ENCODE results near the gene MRPL47.
"Not testable (repeated sequence)": the region's sequence is repeated elsewhere in the genome, so short reads cannot be mapped to it uniquely, and the experiment has no call there.

The MRPL47 gene

GRCh38 chr3:179604321-179605078 is at the start of gene MRPL47, which contains the start of gene NDUFB5:
TSS of gene MRPL47 (minus strand) at chr3:179604638. CDS start at chr3:179604624, 14 bp downstream.
TSS of gene NDUFB5 (plus strand) at chr3:179604794. CDS start at chr3:179604816, 22 bp downstream.
- TF ChIP-seq, protein P1, sequence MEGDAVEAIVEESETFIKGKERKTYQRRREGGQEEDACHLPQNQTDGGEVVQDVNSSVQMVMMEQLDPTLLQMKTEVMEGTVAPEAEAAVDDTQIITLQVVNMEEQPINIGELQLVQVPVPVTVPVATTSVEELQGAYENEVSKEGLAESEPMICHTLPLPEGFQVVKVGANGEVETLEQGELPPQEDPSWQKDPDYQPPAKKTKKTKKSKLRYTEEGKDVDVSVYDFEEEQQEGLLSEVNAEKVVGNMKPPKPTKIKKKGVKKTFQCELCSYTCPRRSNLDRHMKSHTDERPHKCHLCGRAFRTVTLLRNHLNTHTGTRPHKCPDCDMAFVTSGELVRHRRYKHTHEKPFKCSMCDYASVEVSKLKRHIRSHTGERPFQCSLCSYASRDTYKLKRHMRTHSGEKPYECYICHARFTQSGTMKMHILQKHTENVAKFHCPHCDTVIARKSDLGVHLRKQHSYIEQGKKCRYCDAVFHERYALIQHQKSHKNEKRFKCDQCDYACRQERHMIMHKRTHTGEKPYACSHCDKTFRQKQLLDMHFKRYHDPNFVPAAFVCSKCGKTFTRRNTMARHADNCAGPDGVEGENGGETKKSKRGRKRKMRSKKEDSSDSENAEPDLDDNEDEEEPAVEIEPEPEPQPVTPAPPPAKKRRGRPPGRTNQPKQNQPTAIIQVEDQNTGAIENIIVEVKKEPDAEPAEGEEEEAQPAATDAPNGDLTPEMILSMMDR (conservative IDR thresholded peaks at IDR 0.05; ENCODE audit: low read depth, low read length), result no peak
- DNase-seq (ENCODE audit: low read depth), result peak; percentile 92
- H3K4me3 ChIP-seq (ENCODE audit: low read length), result peak within 1 kb of the TSS; percentile 75

GRCh38 chr3:179653096-179653797 is 48.8 kb upstream of the MRPL47 start:
- TF ChIP-seq, protein P1 (conservative IDR thresholded peaks at IDR 0.05; ENCODE audit: low read depth, low read length), result no peak
- no peak for DNase-seq (ENCODE audit: low read depth)
- peak overlapping the region; percentile 83 for H3K4me3 ChIP-seq (ENCODE audit: low read length)

DNA sequence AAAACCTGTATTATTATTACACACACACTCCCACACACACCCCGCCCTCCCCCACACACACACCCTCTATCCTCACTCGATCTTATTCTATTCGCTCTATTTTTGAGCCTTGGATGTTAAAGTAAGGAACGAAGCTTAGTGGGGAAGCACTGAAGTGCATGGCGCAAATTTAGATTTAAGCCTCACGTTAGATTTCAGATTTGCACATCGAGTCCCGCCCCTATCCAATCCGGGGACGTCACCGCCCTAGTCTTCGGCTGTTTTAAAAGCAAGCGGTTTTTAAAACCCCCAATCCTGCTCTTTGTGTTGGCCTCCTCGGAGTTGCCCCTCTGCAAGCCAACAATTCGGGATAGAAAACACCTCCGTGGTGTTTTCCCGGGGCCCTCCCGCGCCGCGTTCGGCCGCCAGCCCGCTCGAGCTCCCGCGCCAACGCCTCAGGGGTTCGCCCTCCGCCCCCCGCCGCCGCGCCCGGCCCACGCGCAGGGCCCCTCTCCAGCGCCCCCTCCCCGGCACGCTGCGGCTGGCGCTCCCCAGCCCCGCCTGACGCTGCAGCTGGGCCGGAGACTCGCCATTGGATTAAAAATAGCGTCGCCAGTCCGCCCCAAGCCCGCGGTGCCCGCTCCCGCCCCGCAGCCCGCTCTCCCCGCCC is 48.1 kb upstream of the MRPL47 start, which contains the start of gene USP13:
Gene USP13, plus strand, starts transcription at position 594 of the 649 bp plus-strand sequence. CDS start 186 bp downstream, outside the sequence.
- DNase-seq (ENCODE audit: low read depth), result no peak
- TF ChIP-seq, protein P1 (conservative IDR thresholded peaks at IDR 0.05; ENCODE audit: low read depth, low read length), result no peak
- peak within 1 kb of the TSS; percentile 83 for H3K4me3 ChIP-seq (ENCODE audit: low read length)

GRCh38 chr3:179651687-179652446 is 47.4 kb upstream of the MRPL47 start:
- peak overlapping the region; percentile 64 for H3K4me3 ChIP-seq (ENCODE audit: low read length)
- TF ChIP-seq, protein P1 (conservative IDR thresholded peaks at IDR 0.05; ENCODE audit: low read depth, low read length), result no peak
- DNase-seq (ENCODE audit: low read depth), result no peak

- TF ChIP-seq, protein P1 (conservative IDR thresholded peaks at IDR 0.05; ENCODE audit: low read depth, low read length), result no peak
- H3K4me3 ChIP-seq (ENCODE audit: low read length), result no peak overlapping the region
- DNase-seq (ENCODE audit: low read depth), result no peak
Observed at GRCh38 chr3:179646177-179646576, 41.7 kb upstream of the MRPL47 start.

DNA sequence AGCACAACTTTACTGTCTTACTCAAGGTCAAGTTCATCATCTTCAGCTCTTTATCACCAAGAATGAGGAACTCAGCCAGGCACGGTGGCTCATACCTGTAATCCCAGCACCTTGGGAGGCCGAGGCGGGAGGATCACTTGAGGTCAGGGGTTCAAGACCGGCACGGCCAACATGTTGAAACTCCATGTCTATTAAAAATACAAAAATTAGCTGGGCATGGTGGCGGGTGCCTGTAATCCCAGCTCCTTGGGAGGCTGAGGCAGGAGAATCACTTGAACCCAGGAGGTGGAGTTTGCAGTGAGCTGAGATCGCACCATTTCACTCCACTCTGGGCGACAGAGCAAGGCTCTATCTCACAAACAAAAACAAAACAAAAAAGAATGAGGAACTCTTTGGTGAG is 39.4 kb upstream of the MRPL47 start:
- not testable (repeated sequence) for DNase-seq (ENCODE audit: low read depth); H3K4me3 ChIP-seq (ENCODE audit: low read length)
